ENCODE data around the gene TMEM43.
"Not testable (repeated sequence)": the region's sequence is repeated elsewhere in the genome, so short reads cannot be mapped to it uniquely, and the experiment has no call there.

The TMEM43 gene, protein sequence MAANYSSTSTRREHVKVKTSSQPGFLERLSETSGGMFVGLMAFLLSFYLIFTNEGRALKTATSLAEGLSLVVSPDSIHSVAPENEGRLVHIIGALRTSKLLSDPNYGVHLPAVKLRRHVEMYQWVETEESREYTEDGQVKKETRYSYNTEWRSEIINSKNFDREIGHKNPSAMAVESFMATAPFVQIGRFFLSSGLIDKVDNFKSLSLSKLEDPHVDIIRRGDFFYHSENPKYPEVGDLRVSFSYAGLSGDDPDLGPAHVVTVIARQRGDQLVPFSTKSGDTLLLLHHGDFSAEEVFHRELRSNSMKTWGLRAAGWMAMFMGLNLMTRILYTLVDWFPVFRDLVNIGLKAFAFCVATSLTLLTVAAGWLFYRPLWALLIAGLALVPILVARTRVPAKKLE

GRCh38 chr3:14124615-14125192 is at the start of gene TMEM43, which contains the start of gene CHCHD4:
Gene TMEM43, plus strand, starts transcription at chr3:14125052. Its CDS starts 142 bp downstream, at chr3:14125194.
Gene CHCHD4, minus strand, starts transcription at chr3:14124870. Its CDS starts 194 bp downstream, at chr3:14124676.
- DNase-seq, result peak; percentile 99

- not testable (repeated sequence) for DNase-seq
Observed at GRCh38 chr3:14075233-14075632, 49.6 kb upstream of the TMEM43 start.

GRCh38 chr3:14077310-14077709 is 47.5 kb upstream of the TMEM43 start:
- no peak for DNase-seq

- DNase-seq, result no peak
Observed at GRCh38 chr3:14082108-14082657, 42.7 kb upstream of the TMEM43 start.

GRCh38 chr3:14087461-14087860 is 37.4 kb upstream of the TMEM43 start:
- not testable (repeated sequence) for DNase-seq

- DNase-seq, result not testable (repeated sequence)
Observed at GRCh38 chr3:14091959-14092358, 32.9 kb upstream of the TMEM43 start.

- no peak for DNase-seq
Observed at GRCh38 chr3:14092464-14092863, 32.4 kb upstream of the TMEM43 start.

DNA sequence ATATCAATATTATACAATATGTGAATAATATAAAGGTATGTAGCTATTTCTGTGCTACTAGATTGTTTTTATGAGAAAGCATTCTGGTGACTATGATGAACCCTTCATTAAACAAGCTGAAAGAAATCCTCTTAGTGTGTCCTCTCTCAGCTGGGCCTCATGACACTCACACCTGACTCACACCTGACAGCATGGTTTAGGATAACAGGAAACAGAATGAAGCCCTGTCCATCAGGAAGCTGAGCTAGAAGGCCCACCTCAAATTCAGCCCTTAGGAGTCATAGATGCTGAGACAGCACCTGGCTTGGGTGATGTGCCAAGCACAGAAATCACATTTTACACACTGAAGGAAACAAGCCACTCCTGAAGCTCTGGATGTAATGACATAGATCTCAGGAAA is 31.0 kb upstream of the TMEM43 start:
- no peak for DNase-seq

DNA sequence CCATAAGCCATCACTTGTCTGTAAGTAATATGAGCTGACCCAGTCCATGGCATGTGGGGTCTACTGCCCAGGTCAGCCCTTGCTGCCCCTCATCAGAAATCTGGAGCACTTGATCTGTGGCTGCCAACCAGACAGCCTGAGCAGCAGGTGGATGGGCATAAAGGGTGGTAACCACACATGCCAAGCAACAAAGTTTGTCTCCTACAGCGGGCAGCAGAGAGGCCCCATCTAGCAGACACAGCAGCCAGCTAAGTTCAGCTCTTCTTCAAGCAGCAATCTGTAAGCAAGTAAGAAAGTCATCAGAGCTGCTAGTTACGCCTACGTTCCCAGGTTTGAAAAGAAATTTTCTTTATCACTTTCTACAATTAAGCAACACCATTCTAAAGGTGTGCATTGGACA is 28.1 kb upstream of the TMEM43 start:
- DNase-seq, result no peak

DNA sequence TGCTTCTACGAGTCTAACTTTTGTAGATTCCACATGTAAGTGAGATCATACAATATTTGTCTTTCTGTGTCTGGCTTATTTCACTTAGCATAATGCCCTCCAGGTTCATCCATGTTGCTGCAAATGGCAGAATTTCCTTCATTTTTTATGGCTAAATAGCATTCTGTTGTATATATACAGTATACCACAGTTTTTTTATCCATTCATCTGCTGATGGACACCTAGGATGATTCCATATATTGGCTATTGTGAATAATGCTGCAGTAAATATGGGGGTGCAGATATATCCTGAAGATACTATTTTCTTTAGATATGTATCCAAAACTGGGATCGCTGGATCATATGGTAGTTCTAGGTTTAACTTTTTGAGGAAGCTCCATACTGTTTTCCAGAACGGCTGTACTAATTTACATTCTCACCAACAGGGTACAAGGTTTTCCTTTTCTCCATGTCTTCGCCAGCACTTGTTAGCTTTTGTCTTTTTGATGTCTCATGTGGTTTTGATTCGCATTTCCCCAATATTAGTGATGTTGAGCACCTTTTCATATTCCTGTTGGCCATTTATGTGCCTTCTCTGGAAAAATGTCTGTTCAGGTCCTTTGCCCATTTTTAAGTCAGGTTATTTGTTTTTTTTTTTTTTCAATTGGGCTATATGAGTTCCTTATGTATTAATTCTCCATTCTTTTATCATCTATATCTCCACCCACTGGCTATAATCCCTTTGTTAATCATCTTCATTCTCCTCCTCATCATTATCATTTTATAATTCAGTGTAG is 27.0 kb upstream of the TMEM43 start:
- no peak for DNase-seq

DNA sequence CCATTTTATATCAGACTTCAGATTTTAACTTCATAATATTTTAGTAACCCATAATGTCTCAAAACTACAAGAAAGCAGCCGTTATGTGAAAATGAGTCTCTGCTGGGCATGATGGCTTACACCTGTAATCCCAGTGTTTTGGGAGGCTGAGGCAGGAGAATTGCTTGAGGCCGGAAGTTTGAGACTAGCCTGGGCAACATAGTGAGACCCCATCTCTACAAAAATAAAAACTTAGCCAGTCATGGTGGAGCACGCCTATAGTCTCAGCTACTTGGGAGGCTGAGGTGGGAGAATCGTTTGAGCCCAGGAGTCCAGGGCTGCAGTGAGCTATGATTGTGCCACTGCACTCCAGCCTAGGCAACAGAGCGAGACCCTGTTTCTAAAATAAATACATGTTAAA is 15.0 kb upstream of the TMEM43 start:
- DNase-seq, result not testable (repeated sequence)

DNA sequence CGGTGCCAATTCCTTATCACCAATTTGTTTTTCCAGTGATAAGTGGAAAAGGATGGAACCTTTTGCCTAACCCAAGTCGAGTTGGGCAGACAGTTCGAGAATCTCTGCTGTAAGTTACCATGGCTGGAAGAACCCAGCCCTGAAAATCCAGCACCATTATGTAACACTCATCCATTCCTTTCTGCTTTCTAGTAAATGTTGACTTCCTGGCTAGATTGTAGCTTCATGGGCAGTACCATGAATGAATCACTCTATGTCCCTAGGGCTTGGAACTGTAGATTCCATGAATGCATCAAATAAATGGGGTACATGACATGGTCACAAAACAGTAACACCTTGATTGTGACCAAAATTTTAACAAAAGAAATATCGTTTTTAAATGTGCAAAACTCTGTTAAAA is 14.2 kb upstream of the TMEM43 start:
- DNase-seq, result no peak

GRCh38 chr3:14113965-14114635 is 10.8 kb upstream of the TMEM43 start:
- DNase-seq, result no peak

DNA sequence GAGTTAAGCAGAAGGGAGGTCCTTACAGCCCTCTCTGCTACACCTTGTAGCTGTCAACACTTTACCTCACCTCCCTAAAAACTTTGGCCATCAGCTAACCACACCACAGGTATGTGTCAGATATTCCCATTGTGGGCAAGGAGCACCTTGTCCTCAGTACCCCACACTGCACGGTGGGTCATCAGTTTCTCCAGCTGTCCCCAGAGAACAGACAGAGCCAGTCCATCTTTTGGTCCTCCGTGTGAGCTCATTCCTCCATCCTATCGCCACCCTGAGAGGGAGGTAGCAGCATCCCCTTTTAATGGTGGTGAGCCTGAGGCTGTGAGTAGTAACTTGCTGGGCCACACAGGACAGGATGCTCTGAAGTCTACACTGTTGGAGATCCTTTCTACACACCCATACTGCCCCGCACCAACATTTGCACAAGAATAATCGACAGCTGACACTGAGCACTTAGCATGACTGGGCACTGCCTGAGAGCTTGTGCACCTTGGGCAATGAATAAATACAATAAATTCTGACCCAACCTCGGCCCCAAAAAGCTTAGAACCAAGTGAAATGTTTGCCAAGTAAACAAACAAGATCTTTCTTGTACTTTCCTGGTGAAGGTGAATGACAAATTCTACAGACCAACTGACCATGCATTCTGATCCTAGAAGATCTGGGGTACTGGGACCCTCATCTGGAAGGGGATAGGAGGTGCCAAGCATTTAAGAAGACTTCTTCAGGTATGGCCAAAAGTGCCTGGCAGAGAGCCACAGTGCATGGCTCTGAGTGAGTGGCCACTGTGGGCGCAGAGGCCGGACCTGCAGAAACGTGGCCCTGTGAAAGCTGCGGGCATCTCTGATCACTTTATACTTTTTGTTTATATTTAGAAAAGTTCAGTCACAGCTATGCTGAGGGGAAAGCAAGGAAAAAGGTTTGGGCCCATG is 7.1 kb upstream of the TMEM43 start:
- DNase-seq, result no peak

DNA sequence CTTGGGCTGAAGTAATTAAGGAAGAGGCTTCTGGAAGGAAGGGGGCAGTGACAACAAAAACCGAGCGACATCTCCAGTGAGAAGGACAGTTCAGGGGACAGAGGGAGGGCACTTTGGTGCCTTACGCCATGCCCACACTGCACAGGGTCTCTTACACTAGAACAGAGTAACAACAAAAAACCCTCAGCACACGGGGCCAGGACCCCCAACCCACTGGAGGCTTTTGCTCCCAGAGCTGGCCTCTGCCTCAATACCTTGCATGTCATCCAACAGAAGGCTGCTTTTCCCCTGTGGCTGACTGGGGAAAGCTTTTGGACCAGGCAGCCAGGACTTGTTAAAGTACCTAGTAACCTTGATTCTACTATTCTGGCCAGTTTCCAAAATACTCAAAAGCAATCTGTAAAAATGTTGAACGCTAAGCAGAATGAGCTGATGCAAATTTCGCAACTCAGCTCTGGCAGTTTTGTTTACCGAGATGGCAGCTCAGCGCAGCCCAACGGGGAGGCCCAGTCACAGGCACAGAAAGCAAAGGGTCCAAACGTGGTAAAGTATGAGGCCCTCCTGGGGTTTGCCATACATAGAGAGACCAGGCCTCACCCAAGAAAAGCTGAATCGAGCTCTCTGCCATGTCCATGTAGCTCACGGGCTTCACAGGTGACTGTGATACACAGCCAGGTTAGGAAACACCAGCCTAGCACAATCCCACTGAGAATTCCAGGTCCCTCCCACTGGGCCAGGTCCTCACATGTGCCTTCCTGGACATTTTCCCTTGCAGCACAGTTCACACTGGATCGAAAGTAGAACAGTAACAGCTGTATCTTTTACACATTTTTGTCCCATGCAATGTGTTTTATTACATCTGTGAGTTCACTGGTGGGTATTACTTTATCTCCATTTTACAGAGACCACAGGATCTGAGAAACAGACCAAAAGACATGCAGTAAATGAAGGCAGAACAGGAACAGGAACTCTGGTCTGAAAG is 6.2 kb upstream of the TMEM43 start:
- no peak for DNase-seq

DNA sequence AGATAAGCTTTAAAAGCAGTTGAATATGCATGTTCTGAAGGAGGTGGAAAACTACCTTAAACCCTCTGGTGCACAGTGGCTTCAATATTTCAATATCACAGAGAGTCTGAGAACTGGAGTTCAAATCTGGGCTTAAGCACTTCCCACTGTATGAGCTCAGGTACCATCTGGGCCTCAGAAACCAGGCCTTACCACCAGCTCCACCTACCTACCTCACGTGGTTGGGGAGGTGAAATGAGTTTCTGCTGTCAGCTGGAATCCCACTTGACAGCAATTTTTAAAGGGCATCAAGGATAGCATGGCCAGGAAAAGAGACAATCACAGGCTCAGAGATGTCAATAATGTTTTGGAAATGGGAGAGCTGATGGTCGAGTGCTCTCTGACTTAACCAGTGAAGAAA is 5.2 kb upstream of the TMEM43 start:
- DNase-seq, result no peak

- DNase-seq, result no peak
Observed at GRCh38 chr3:14120111-14120920, 4.5 kb upstream of the TMEM43 start.

GRCh38 chr3:14120921-14121448 is 3.9 kb upstream of the TMEM43 start:
- not testable (repeated sequence) for DNase-seq

GRCh38 chr3:14121859-14122258 is 3.0 kb upstream of the TMEM43 start:
- no peak for DNase-seq

Data from 8988T (cell line).